ENCODE measurements around the gene COQ3.

Gene COQ3

DNA sequence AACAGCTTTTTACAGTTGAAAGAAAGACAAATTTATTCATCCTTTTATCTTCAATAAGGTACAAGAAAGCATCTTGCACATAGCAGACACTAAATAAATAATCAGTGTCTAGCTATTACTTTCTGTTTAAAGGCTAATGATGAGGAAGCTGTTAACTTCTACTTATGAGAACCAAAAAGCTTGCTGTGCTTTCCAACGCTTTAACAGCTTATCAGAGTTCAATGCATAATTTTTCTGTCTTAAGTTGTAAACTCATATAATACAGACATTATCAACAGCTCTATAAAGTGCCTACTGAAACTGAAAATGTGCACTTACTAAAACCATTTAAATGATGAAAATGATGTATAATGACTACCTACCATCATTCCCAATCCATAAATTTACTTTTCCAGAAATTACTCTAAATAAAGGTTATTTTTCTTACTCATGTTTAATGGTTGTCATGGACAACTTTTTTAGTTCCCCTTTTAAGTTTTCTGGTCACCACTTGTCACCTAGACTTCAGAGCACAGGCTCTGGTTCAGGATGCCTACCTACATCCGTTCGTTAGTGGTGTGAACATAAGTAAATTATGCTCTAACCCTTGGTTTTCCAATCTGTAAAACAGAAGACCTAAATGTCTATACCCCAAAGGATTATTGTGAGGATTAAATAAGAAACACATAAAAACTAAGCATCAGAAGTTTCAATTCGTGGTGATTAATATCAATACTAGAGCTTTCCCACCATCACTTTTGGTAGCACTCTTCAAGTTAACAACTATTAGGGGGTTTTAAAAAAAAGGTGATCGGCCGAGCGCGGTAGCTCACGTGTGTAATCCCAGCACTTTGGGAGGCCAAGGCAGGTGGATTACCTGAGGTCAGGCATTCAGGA, 23.1 kb upstream of the COQ3 start:
- TF ChIP-seq, protein P1, sequence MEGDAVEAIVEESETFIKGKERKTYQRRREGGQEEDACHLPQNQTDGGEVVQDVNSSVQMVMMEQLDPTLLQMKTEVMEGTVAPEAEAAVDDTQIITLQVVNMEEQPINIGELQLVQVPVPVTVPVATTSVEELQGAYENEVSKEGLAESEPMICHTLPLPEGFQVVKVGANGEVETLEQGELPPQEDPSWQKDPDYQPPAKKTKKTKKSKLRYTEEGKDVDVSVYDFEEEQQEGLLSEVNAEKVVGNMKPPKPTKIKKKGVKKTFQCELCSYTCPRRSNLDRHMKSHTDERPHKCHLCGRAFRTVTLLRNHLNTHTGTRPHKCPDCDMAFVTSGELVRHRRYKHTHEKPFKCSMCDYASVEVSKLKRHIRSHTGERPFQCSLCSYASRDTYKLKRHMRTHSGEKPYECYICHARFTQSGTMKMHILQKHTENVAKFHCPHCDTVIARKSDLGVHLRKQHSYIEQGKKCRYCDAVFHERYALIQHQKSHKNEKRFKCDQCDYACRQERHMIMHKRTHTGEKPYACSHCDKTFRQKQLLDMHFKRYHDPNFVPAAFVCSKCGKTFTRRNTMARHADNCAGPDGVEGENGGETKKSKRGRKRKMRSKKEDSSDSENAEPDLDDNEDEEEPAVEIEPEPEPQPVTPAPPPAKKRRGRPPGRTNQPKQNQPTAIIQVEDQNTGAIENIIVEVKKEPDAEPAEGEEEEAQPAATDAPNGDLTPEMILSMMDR (IDR thresholded peaks at IDR 0.05; ENCODE audit: low read depth, low read length) = no peak
- H3K36me3 ChIP-seq = peaks cover 28% of the 10 kb centered on the region
- DNase-seq = no peak

DNA sequence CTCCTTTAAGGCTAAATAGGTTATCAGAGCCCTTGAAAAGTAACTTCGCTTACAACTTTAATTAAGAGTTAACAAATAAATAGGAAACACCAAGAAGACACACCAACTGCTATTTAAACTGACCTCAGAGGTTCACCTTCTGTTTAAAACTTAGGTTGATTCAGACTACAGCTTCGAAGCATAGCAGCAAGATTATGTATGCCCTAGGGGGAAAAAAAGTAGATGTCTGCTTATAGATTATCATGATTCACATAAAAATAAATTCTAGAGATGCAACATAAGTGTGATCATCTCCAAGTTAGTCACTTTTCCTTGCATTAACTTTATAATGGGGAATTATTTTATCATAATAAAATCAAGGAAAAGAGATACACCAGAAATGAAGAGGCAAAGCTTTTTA, 22.2 kb upstream of the COQ3 start:
- Histone ChIP-seq H3K9me3 (no peaks in the 10 kb centered on the region), H3K27me3 (no peaks in the 10 kb centered on the region), H3K36me3 (peaks cover 28% of the 10 kb centered on the region), H3K4me1 (no peaks in the 10 kb centered on the region), H3K4me3 (ENCODE audit: low read depth, low read length) (no peak overlapping the region)
- TF ChIP-seq, protein P1 (IDR thresholded peaks at IDR 0.05; ENCODE audit: low read depth, low read length) = no peak
- no peak for DNase-seq

More for the DNA sequence above, 23.1 kb upstream of the COQ3 start:
- Histone ChIP-seq H3K9me3 (no peaks in the 10 kb centered on the region), H3K4me1 (no peaks in the 10 kb centered on the region), H3K27me3 (no peaks in the 10 kb centered on the region), H3K4me3 (ENCODE audit: low read depth, low read length) (no peak overlapping the region)

DNA sequence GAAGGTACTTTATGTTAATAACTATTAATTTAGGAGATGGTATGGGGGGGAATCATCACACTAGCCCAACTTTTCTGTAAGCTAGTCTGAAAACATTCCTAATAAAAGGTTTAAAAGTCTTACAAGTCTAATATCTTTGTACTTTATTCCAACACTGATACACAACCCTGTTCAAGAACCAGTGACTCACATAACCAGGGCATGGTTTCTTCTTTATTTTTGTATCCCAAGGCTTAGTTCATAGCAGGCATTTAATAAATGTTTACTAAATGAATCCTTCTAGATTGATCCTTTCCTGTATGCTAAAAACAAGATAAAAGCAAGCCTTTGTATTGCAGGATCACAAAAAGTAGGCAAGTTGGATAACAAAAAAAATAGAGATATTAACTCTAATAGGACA, 21.5 kb upstream of the COQ3 start:
- Histone ChIP-seq H3K36me3 (peaks cover 35% of the 10 kb centered on the region), H3K4me3 (ENCODE audit: low read depth, low read length) (no peak overlapping the region), H3K9me3 (no peaks in the 10 kb centered on the region), H3K4me1 (no peaks in the 10 kb centered on the region), H3K27me3 (no peaks in the 10 kb centered on the region)
- TF ChIP-seq, protein P1 (IDR thresholded peaks at IDR 0.05; ENCODE audit: low read depth, low read length) = no peak
- DNase-seq = no peak

DNA sequence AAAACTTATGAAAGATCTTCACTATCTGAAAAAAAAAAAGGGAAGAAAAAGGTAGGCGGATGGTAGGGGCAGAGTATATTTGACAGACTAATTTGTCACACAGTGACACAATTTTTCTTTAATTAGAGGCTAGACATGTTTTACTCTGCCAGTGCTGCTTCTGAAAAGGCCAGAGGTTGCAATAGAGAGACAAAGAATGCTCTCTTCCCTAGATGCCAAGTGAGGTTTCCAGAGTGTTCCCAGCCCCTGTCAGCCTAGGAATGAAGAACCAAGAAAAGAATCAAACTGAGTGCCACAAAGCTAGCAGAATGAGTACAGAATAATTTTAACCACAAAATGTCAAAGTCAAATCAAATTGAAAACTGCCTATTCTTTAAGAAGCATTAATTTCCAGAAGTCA, 18.1 kb upstream of the COQ3 start:
- no peaks in the 10 kb centered on the region for H3K9me3 ChIP-seq
- no peak for DNase-seq
- no peaks in the 10 kb centered on the region for H3K27me3 ChIP-seq
- peaks cover 56% of the 10 kb centered on the region for H3K36me3 ChIP-seq
- TF ChIP-seq, protein P1 (IDR thresholded peaks at IDR 0.05; ENCODE audit: low read depth, low read length) = no peak
- no peak overlapping the region for H3K4me3 ChIP-seq (ENCODE audit: low read depth, low read length)
- H3K4me1 ChIP-seq = no peaks in the 10 kb centered on the region

DNA sequence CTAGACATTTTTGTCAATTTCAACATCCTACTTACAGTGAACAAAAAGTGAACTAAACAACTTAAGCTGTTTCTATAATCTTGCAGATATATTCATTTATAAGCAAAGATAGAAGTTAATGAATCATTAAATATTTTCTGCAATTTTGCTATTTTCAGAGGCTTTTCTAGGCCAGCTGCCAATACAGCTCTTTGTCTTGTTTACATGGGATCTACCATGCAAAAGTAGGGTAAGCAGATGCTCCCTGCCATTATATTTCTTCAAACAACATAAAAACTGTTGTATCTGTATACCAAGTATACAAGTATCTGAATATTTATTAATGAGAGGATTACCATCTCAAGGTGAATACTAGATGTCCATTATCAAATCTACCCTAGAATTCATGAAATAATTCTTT, 15.7 kb upstream of the COQ3 start:
- no peak overlapping the region for H3K4me3 ChIP-seq (ENCODE audit: low read depth, low read length)
- no peaks in the 10 kb centered on the region for H3K9me3 ChIP-seq
- H3K27me3 ChIP-seq = no peaks in the 10 kb centered on the region
- no peaks in the 10 kb centered on the region for H3K4me1 ChIP-seq
- DNase-seq = no peak
- TF ChIP-seq, protein P1 (IDR thresholded peaks at IDR 0.05; ENCODE audit: low read depth, low read length) = no peak
- peaks cover 80% of the 10 kb centered on the region for H3K36me3 ChIP-seq

DNA sequence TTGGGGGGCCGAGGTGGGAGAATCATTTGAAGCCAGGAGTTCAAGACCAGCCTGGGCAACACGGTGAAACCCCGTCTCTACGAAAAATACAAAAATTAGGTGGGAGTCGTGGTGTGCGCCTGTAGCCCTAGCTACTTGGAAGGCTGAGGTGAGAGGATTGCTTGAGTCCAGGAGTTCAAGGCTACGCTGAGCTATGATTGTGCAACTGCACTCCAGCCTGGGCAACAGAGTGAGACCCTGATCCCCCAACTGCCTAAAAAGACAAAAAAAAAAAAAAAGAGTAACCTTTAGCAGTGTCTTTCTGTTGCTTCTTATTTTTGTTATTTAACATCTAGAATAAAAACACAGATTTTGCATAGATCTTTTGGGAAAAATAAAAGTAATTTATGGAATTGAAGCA, 13.1 kb upstream of the COQ3 start:
- H3K4me1 ChIP-seq = no peaks in the 10 kb centered on the region
- no peak overlapping the region for H3K4me3 ChIP-seq (ENCODE audit: low read depth, low read length)
- no peaks in the 10 kb centered on the region for H3K27me3 ChIP-seq
- no peaks in the 10 kb centered on the region for H3K9me3 ChIP-seq
- peaks cover 84% of the 10 kb centered on the region for H3K36me3 ChIP-seq
- no peak for DNase-seq
- TF ChIP-seq, protein P1 (IDR thresholded peaks at IDR 0.05; ENCODE audit: low read depth, low read length) = no peak

Data from BE2C (cell line).